Heart left ventricle (tissue), 13 donors: ENCODE measurements around the gene FAM222A.

ENCODE experiments used
- POLR2A ChIP-seq, 2 donors: fragments of 450-650 bp; IDR thresholded peaks; one replicate each; pipeline ENCODE4 v1.6.1; 2017; ENCODE audit warnings: antibody characterized with exemption in 2 of 2, mild to moderate bottlenecking in 2 of 2, moderate library complexity in 2 of 2
- TF ChIP-seq, protein P1 (sequence below), 12 donors: fragments of 200-600 bp; sonication (generic) in 4 of 12; IDR thresholded peaks; one replicate each; pipeline versions ENCODE4 v1.5.0 to v1.8.0; 2018 to 2022; ENCODE audit warnings: antibody characterized with exemption in 12 of 12, mild to moderate bottlenecking in 5 of 12
- donor health status: ischemic (EF 13 %, LVEDD 7.1; RV severe dilation, severe dysfunction).
- donor health status: DM: no; HTN: yes; CAD: no.
- donor health status: DM: no; HTN: no; CAD: no.
- donor health status: ischemic (EF 25% LVEDD 6.9; RV normal size, moderate dysfunction).
- donor health status: ischemic (EF 25% LVEDD 5.7; RV mildly dilated, moderate dysfunction).
- donor health status: ischemic (EF 35%, LVEDD 5.7; RV mildly dilated, moderate dysfunction).
- donor health status: nonischemic (EF 11% LVEDD 7.7; RV severe dilation, severe dysfunction).
- donor health status: DM: yes; HTN: yes; CAD: no.
- donor health status: PGD.
- donor health status: ischemic (EF 29% LVEDD 5.4; RV normal size, mild dysfunction).
- donor health status: nonischemic (EF 23%, LVEDD 6.1; RV moderate dilation, normal function).

DNA sequence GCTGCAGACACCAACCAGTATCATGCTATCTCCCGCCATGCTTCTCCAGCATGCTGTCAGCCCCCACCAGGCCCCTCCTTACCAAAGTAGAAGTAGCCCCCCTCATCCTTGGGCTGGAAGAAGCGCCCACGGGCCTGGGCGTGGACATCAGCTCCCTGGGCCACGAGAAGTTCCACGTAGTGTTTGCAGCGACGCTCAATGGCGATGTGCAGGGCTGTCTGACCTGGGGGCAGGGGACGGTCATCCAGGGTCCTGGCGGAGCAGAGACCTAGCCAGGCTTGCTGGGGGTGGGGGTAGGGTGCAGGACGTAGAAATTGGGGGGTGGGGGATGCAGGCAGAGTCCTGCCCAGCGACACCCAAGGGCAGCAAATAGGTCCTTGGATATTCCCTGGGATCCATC lies 86.9 kb downstream of the FAM222A start:
- TF ChIP-seq, protein P1, sequence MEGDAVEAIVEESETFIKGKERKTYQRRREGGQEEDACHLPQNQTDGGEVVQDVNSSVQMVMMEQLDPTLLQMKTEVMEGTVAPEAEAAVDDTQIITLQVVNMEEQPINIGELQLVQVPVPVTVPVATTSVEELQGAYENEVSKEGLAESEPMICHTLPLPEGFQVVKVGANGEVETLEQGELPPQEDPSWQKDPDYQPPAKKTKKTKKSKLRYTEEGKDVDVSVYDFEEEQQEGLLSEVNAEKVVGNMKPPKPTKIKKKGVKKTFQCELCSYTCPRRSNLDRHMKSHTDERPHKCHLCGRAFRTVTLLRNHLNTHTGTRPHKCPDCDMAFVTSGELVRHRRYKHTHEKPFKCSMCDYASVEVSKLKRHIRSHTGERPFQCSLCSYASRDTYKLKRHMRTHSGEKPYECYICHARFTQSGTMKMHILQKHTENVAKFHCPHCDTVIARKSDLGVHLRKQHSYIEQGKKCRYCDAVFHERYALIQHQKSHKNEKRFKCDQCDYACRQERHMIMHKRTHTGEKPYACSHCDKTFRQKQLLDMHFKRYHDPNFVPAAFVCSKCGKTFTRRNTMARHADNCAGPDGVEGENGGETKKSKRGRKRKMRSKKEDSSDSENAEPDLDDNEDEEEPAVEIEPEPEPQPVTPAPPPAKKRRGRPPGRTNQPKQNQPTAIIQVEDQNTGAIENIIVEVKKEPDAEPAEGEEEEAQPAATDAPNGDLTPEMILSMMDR (IDR thresholded peaks at IDR 0.05) = no peak
- no peak for TF ChIP-seq POLR2A (IDR thresholded peaks at IDR 0.05)
